Measurements from ENCODE around the gene FMNL1. TPM values are rescaled to one million over a fixed set of nuclear protein-coding genes. Genes with fewer than 3 reads are reported as not detected.
A peak's percentile ranks its signal among the peaks of the same experiment; 100 is the strongest.

Gene FMNL1
- total RNA-seq, 1 donor, result 202 TPM

GRCh38 chr17:45256114-45256966 lies 34.7 kb downstream of the FMNL1 start:
- Histone ChIP-seq H3K4me1 (ENCODE audit: insufficient read depth, low read length) (peaks cover 24% of the 10 kb centered on the region), H3K4me3 (ENCODE audit: low read length) (no peak overlapping the region), H3K9me3 (ENCODE audit: low read depth, low read length) (no peaks in the 10 kb centered on the region), H3K27me3 (ENCODE audit: insufficient read depth, low read length) (no peaks in the 10 kb centered on the region)

DNA sequence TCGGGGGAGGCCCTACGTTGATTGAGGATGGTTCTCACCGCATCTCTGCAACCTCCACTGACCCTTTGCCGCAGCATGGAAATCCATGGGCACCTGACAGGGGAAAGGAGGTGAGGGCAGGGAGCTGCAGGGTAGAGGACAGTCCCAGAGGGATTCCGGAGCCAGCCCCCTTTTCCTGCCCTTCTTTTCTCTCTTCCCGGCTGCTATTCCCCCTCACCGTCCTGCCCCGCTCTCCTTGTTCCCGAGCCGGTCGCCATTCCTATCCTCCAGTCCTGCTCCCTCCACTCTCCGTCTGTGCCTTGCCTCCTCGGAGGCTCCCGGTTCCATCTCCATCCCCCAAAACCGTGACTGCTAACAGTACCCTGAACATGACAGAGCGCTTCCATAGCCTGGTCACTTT lies 35.4 kb downstream of the FMNL1 start:
- H3K9me3 ChIP-seq (ENCODE audit: low read depth, low read length), result no peaks in the 10 kb centered on the region
- no peak overlapping the region for H3K4me3 ChIP-seq (ENCODE audit: low read length)
- H3K27me3 ChIP-seq (ENCODE audit: insufficient read depth, low read length), result no peaks in the 10 kb centered on the region
- peaks cover 31% of the 10 kb centered on the region for H3K4me1 ChIP-seq (ENCODE audit: insufficient read depth, low read length)

DNA sequence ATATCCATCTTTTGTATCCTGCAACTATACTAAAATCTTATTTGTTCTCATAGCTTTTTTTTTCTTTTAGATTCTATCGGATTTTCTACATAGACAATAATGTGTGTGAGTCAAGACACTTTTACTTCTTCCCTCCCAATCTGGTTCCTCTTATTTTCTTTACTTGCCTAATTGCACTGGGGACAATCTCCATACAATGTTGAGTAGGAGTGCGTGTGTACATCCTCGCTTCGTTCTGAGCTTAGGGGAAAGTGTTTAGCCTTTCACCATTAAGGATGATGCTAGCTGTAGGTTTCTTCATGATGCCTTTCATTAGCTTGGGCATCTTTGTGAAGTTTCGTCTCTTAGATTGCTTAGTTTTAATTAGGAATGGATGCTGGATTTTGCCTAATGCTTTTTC lies 37.3 kb downstream of the FMNL1 start:
- Histone ChIP-seq H3K27me3 (ENCODE audit: insufficient read depth, low read length) (no peaks in the 10 kb centered on the region), H3K4me1 (ENCODE audit: insufficient read depth, low read length) (peaks cover 34% of the 10 kb centered on the region), H3K9me3 (ENCODE audit: low read depth, low read length) (no peaks in the 10 kb centered on the region), H3K4me3 (ENCODE audit: low read length) (no peak overlapping the region)

DNA sequence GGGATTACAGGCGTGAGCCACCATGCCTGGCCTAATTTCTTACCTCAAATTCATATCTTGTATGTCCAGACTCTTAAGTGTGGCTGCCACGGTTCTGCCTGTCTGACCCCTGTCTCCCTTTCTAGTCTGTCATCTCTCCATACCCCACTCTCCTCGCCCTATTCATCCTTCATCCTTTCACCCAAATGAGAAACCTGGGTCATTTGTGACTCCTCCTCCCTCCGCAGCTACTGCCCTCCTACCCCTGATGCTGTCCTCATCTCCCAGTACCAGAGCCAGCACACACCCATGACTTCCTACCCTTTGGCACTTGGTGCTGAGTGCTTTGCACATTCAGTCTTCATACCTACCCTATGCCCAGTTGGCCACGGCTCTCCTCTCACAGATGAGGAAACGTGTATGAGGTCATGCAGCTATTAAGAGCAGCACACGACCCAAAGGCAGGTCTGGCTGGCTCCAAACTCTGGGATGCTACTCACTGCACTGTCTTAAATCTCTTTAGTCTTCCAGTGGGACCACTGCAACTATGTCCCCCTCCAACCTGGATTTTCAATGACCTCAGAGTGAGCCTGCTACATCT lies 38.6 kb downstream of the FMNL1 start:
- peaks cover 33% of the 10 kb centered on the region for H3K4me1 ChIP-seq (ENCODE audit: insufficient read depth, low read length)
- H3K4me3 ChIP-seq (ENCODE audit: low read length), result no peak overlapping the region
- no peaks in the 10 kb centered on the region for H3K9me3 ChIP-seq (ENCODE audit: low read depth, low read length)
- no peaks in the 10 kb centered on the region for H3K27me3 ChIP-seq (ENCODE audit: insufficient read depth, low read length)

GRCh38 chr17:45261577-45262515 lies 40.2 kb downstream of the FMNL1 start, which contains the start of gene SPATA32:
SPATA32 (minus strand) TSS chr17:45262094; CDS start chr17:45262016, 78 bp downstream.
- no peaks in the 10 kb centered on the region for H3K27me3 ChIP-seq (ENCODE audit: insufficient read depth, low read length)
- H3K4me3 ChIP-seq (ENCODE audit: low read length), result peak within 1 kb of the TSS; percentile 48
- no peaks in the 10 kb centered on the region for H3K9me3 ChIP-seq (ENCODE audit: low read depth, low read length)
- H3K4me1 ChIP-seq (ENCODE audit: insufficient read depth, low read length), result peaks cover 25% of the 10 kb centered on the region

GRCh38 chr17:45262516-45263476 lies 41.1 kb downstream of the FMNL1 start:
- Histone ChIP-seq H3K4me1 (ENCODE audit: insufficient read depth, low read length) (peaks cover 22% of the 10 kb centered on the region), H3K27me3 (ENCODE audit: insufficient read depth, low read length) (no peaks in the 10 kb centered on the region), H3K4me3 (ENCODE audit: low read length) (no peak overlapping the region), H3K9me3 (ENCODE audit: low read depth, low read length) (no peaks in the 10 kb centered on the region)

GRCh38 chr17:45263477-45263860 lies 41.8 kb downstream of the FMNL1 start:
- Histone ChIP-seq H3K9me3 (ENCODE audit: low read depth, low read length) (no peaks in the 10 kb centered on the region), H3K27me3 (ENCODE audit: insufficient read depth, low read length) (no peaks in the 10 kb centered on the region), H3K4me1 (ENCODE audit: insufficient read depth, low read length) (peaks cover 22% of the 10 kb centered on the region), H3K4me3 (ENCODE audit: low read length) (no peak overlapping the region)

DNA sequence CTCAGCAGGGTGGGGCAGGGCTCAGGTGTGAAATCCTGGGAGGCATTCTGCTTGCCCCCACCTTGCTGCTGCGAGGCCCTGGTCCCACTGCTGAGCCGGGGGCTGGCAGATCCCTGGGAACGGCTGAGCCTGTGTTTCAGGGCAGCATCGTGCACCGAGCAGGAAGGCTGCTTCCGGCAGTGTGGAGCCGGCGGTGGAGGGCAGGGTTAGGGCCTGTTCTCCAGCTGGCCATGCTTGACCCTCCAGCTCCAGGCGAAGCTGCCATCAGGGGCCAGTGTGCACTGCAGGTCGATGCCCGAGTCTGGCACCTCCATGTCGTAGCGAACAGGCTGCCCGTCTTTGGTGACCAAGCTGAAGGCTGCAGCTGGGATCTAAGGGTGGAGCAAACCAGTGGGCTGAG lies 42.7 kb downstream of the FMNL1 start:
- Histone ChIP-seq H3K9me3 (ENCODE audit: low read depth, low read length) (no peaks in the 10 kb centered on the region), H3K27me3 (ENCODE audit: insufficient read depth, low read length) (no peaks in the 10 kb centered on the region), H3K4me3 (ENCODE audit: low read length) (no peak overlapping the region), H3K4me1 (ENCODE audit: insufficient read depth, low read length) (peaks cover 18% of the 10 kb centered on the region)

DNA sequence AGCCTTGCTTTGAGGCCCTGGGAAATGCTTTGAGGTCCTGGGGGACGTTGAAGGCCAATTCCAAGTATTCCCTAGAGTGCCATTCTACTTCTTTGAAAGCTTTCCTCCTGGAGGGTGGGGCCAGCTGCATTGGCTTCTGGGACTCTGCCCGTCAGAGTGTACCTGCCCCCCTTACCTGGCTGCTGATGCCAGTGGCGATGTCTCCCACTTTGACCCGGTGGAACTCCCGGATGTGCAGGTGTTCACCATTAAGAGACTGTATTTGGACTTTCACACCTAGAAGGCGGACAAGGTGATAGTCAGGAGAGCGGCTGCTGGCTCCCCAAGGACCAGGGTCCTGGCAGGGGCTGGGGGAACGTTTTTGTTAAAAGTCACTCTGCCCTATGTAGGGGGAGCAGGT lies 43.3 kb downstream of the FMNL1 start:
- Histone ChIP-seq H3K4me3 (ENCODE audit: low read length) (no peak overlapping the region), H3K9me3 (ENCODE audit: low read depth, low read length) (no peaks in the 10 kb centered on the region), H3K4me1 (ENCODE audit: insufficient read depth, low read length) (peaks cover 18% of the 10 kb centered on the region), H3K27me3 (ENCODE audit: insufficient read depth, low read length) (no peaks in the 10 kb centered on the region)

- Histone ChIP-seq H3K9me3 (ENCODE audit: low read depth, low read length) (no peaks in the 10 kb centered on the region), H3K4me1 (ENCODE audit: insufficient read depth, low read length) (peaks cover 18% of the 10 kb centered on the region), H3K27me3 (ENCODE audit: insufficient read depth, low read length) (no peaks in the 10 kb centered on the region), H3K4me3 (ENCODE audit: low read length) (no peak overlapping the region)
These were observed 44.1 kb downstream of the FMNL1 start for GRCh38 chr17:45265821-45266220.

- no peak overlapping the region for H3K4me3 ChIP-seq (ENCODE audit: low read length)
- H3K27me3 ChIP-seq (ENCODE audit: insufficient read depth, low read length), result no peaks in the 10 kb centered on the region
- no peaks in the 10 kb centered on the region for H3K9me3 ChIP-seq (ENCODE audit: low read depth, low read length)
- H3K4me1 ChIP-seq (ENCODE audit: insufficient read depth, low read length), result peaks cover 13% of the 10 kb centered on the region
These were observed 44.8 kb downstream of the FMNL1 start for GRCh38 chr17:45266372-45266926.

- Histone ChIP-seq H3K9me3 (ENCODE audit: low read depth, low read length) (no peaks in the 10 kb centered on the region), H3K4me3 (ENCODE audit: low read length) (no peak overlapping the region), H3K4me1 (ENCODE audit: insufficient read depth, low read length) (peaks cover 3% of the 10 kb centered on the region), H3K27me3 (ENCODE audit: insufficient read depth, low read length) (no peaks in the 10 kb centered on the region)
These were observed 45.9 kb downstream of the FMNL1 start for GRCh38 chr17:45267436-45268055.

DNA sequence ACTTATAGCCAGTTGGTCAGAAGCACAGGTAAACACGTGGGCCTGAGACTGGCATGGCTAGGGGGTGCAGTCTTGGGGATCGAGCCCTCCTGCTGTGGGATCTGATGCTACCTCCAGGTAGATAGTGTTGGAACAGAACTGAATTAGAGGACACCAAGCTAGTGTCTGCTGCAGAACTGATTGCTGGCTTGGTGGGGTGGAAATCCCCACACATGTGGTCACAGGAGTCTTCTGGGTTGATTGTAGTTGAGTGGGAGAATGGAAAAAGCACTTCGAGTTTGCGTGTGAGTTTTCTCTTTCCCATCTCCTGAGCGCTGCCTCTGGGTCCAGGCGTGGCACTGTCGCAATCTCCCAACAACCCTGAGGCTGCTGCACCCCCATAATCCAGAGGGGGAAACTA lies 48.2 kb downstream of the FMNL1 start:
- no peak overlapping the region for H3K4me3 ChIP-seq (ENCODE audit: low read length)
- no peaks in the 10 kb centered on the region for H3K4me1 ChIP-seq (ENCODE audit: insufficient read depth, low read length)
- no peaks in the 10 kb centered on the region for H3K9me3 ChIP-seq (ENCODE audit: low read depth, low read length)
- H3K27me3 ChIP-seq (ENCODE audit: insufficient read depth, low read length), result no peaks in the 10 kb centered on the region

Measured in mononuclear cell (primary cell).